T-cell (primary cell): ENCODE measurements around the gene MRPL22. TPM values are rescaled to one million over a fixed set of nuclear protein-coding genes. Genes with fewer than 3 reads are reported as not detected.
"Not testable (repeated sequence)": the region's sequence is repeated elsewhere in the genome, so short reads cannot be mapped to it uniquely, and the experiment has no call there.

Experiments used
- ATAC-seq, 4 experiments: fragments of 200-7000 bp in 3 of 4; fragments of 150-1000 bp in 1 of 4; cut with Tn5 transposase; replicated peaks in 1 of 4; 1 replicate in 3 of 4; 2 replicates in 1 of 4; pipeline ENCODE4 v1.10.0; 2021; ENCODE audit warnings: moderate library complexity in 3 of 4, mild to moderate bottlenecking in 2 of 4, moderate number of reproducible peaks in 1 of 4
- CTCF ChIA-PET, 2 donors: fragments of 300-600 bp; sonication (Branson Sonifier 250); formaldehyde crosslinking; loops; one replicate each; lab custom pipeline; 2022; ENCODE audit warnings: antibody characterized with exemption in 2 of 2; lab: Charles Lee
- POLR2A ChIA-PET, 2 donors: fragments of 300-600 bp; sonication (Branson Sonifier 250); formaldehyde crosslinking; loops; one replicate each; lab custom pipeline; 2022; ENCODE audit warnings: antibody characterized with exemption in 2 of 2; lab: Charles Lee
- DNase-seq, 35 experiments: peaks; one replicate each; pipeline versions ENCODE4 v3.0.0 to v3.0.0-alpha.2; 2013 to 2023
- H3K27ac ChIP-seq: one replicate; pipeline ENCODE4 v1.5.1; 2013; ENCODE audit warnings: low read length
- H3K27me3 ChIP-seq, 2 experiments: replicated peaks in 1 of 2; 1 replicate in 1 of 2; 2 replicates in 1 of 2; pipeline versions ENCODE4 v1.6.1 to v1.7.0; 2013; ENCODE audit warnings: low read length in 1 of 2, mixed read lengths in 1 of 2; ENCODE audit not compliant: control insufficient read depth in 2 of 2, insufficient read depth in 2 of 2; ENCODE audit errors: extremely low read depth in 1 of 2
- H3K36me3 ChIP-seq, 2 donors: 1 replicate in 1 of 2; 2 replicates in 1 of 2; pipeline versions ENCODE4 v1.6.1 to v1.7.0; 2013; ENCODE audit warnings: low read length in 1 of 2; ENCODE audit not compliant: control insufficient read depth in 2 of 2, insufficient read depth in 1 of 2; ENCODE audit errors: extremely low read depth in 1 of 2
- H3K4me1 ChIP-seq, 2 experiments: 1 replicate in 1 of 2; 2 replicates in 1 of 2; pipeline versions ENCODE4 v1.6.1 to v1.7.0; 2013; ENCODE audit warnings: low read length in 2 of 2, mixed read lengths in 1 of 2; ENCODE audit not compliant: insufficient read depth in 2 of 2, control insufficient read depth in 1 of 2; ENCODE audit errors: extremely low read depth in 1 of 2
- H3K4me3 ChIP-seq, 2 donors: 1 replicate in 1 of 2; 2 replicates in 1 of 2; pipeline versions ENCODE4 v1.5.1 to v1.7.0; 2013; ENCODE audit warnings: mild to moderate bottlenecking in 2 of 2, low read length in 1 of 2, moderate library complexity in 1 of 2; ENCODE audit not compliant: control insufficient read depth in 1 of 2; ENCODE audit errors: extremely low read depth in 1 of 2
- H3K9me3 ChIP-seq: 2 replicates; pipeline ENCODE4 v1.7.0; 2013
- H3K27ac Mint-ChIP-seq, 2 donors: one replicate each; pipeline ENCODE4 v1.8.0; 2020 to 2021; ENCODE audit warnings: mild to moderate bottlenecking in 2 of 2, mixed read lengths in 2 of 2
- H3K27me3 Mint-ChIP-seq, 2 donors: one replicate each; pipeline ENCODE4 v1.8.0; 2021 to 2022; ENCODE audit warnings: mixed read lengths in 2 of 2
- H3K36me3 Mint-ChIP-seq: one replicate; pipeline ENCODE4 v1.8.0; 2021; ENCODE audit warnings: mixed read lengths
- H3K4me1 Mint-ChIP-seq, 3 donors: one replicate each; pipeline ENCODE4 v1.8.0; 2020 to 2022; ENCODE audit warnings: mixed read lengths in 3 of 3, mild to moderate bottlenecking in 1 of 3
- H3K4me3 Mint-ChIP-seq, 3 donors: one replicate each; pipeline ENCODE4 v1.8.0; 2020 to 2022; ENCODE audit warnings: mild to moderate bottlenecking in 3 of 3, mixed read lengths in 3 of 3, moderate library complexity in 3 of 3
- H3K9me3 Mint-ChIP-seq, 3 donors: one replicate each; pipeline ENCODE4 v1.8.0; 2020 to 2022; ENCODE audit warnings: mixed read lengths in 3 of 3
- WGBS: methylation state at CpG from one replicate; pipeline ENCODE4 v1.1.5; 2013; ENCODE audit warnings: missing lambda C conversion rate; ENCODE audit not compliant: insufficient coverage; 5-methylcytosine and 5-hydroxymethylcytosine counted together
- total RNA-seq, 35 experiments: library from RNA in 6 of 35; stranded (reverse) in 6 of 35; fragments of 120-200 nt in 1 of 35; gene quantifications; one replicate each; pipeline versions ENCODE4 v1.2.1 to v1.2.4 and lab custom pipeline; 2013 to 2026

MRPL22 gene
- total RNA-seq, 5 donors from 2014 or later (not counting 1 experiment from before 2014, with no cell fraction given), result 19.5 to 30.9 (median 26.1) TPM

DNA sequence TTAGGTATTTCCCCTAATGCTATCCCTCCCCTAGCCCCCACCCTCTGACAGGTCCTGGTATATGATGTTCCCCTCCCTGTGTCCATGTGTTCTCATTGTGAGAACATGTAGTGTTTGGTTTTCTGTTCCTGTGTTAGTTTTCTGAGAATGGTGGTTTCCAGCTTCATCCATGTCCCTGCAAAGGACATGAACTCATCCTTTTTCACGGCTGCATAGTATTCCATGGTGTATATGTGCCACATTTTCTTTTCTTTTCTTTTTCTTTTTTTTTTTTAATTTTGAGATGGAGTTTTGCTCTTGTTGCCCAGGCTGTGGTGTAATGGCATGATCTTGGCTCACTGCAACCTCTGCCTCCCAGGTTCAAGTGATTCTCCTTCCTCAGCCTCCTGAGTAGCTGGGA lies 65.4 kb downstream of the MRPL22 start:
- H3K36me3 Mint-ChIP-seq, H3K4me3 Mint-ChIP-seq, H3K4me3 ChIP-seq, H3K27ac Mint-ChIP-seq, H3K9me3 ChIP-seq, H3K36me3 ChIP-seq, POLR2A ChIA-PET, H3K4me1 ChIP-seq, DNase-seq, CTCF ChIA-PET, H3K9me3 Mint-ChIP-seq, H3K4me1 Mint-ChIP-seq, ATAC-seq, H3K27ac ChIP-seq: not testable (repeated sequence)
- peaks cover 24 to 34% of the 10 kb centered on the region in 2 donors for H3K27me3 Mint-ChIP-seq
- WGBS, result no CpG with 5 or more reads among the region's 1 CpG
- peaks cover 0 to 15% of the 10 kb centered on the region in 2 experiments for H3K27me3 ChIP-seq

- no peaks in the 10 kb centered on the region for H3K9me3 Mint-ChIP-seq
- peaks cover 23 to 29% of the 10 kb centered on the region in 2 donors for H3K27me3 Mint-ChIP-seq
- POLR2A ChIA-PET, result no interaction called here
- H3K27ac Mint-ChIP-seq, result no peak overlapping the region
- H3K36me3 Mint-ChIP-seq, result no peaks in the 10 kb centered on the region
- Histone ChIP-seq H3K4me3 (no peak overlapping the region), H3K9me3 (no peaks in the 10 kb centered on the region), H3K4me1 (no peaks in the 10 kb centered on the region), H3K27ac (no peak overlapping the region), H3K36me3 (no peaks in the 10 kb centered on the region), H3K27me3 (peaks cover 0 to 10% of the 10 kb centered on the region in 2 experiments)
- no peaks in the 10 kb centered on the region for H3K4me1 Mint-ChIP-seq
- DNase-seq (no peak), ATAC-seq (no peak)
- CTCF ChIA-PET, result interaction anchor here in 1 of 2 donors (0.5 kb wide), 1 partner anchor 90 kb away, joined by 3 read pairs; no protein-coding TSS in a partner anchor
- 100% methylated on average over 1 of the region's 3 CpGs for WGBS
- H3K4me3 Mint-ChIP-seq, result no peak overlapping the region
These were observed 67.8 kb downstream of the MRPL22 start for GRCh38 chr5:155008669-155009068.

DNA sequence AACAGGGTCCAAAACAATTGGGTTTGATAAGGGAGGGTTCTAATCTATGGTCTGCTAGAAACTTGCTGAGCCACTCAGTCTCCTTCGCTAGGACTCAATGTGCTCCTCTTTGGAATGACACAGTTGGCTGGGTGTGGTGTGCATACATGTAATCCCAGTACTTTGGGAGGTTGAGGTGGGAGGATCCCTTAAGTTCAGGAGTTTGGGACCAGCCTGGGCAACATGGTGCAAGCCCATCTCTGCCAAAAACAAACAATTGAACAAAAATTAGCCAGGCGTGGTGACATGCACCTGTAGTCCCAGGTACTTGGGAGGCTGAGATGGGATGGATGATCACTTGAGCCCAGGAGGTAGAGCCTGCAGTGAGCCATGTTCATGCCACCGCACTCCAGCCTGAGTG lies 70.0 kb downstream of the MRPL22 start:
- no peak for ATAC-seq
- ChIA-PET POLR2A (no interaction called here), CTCF (no interaction called here)
- H3K9me3 Mint-ChIP-seq, result peaks cover 0 to 5% (median 0%) of the 10 kb centered on the region in 3 donors
- no peak overlapping the region for H3K4me3 Mint-ChIP-seq
- 79% methylated on average over 2 of the region's 3 CpGs for WGBS
- peaks cover 27 to 36% of the 10 kb centered on the region in 2 donors for H3K27me3 Mint-ChIP-seq
- H3K36me3 Mint-ChIP-seq, result no peaks in the 10 kb centered on the region
- H3K4me1 ChIP-seq, result no peaks in the 10 kb centered on the region
- no peak overlapping the region for H3K27ac ChIP-seq
- no peak overlapping the region for H3K4me3 ChIP-seq
- H3K9me3 ChIP-seq, result no peaks in the 10 kb centered on the region
- H3K27ac Mint-ChIP-seq, result no peak overlapping the region
- no peaks in the 10 kb centered on the region for H3K36me3 ChIP-seq
- peaks cover 0 to 8% of the 10 kb centered on the region in 2 experiments for H3K27me3 ChIP-seq
- no peaks in the 10 kb centered on the region for H3K4me1 Mint-ChIP-seq
- DNase-seq, result no peak

DNA sequence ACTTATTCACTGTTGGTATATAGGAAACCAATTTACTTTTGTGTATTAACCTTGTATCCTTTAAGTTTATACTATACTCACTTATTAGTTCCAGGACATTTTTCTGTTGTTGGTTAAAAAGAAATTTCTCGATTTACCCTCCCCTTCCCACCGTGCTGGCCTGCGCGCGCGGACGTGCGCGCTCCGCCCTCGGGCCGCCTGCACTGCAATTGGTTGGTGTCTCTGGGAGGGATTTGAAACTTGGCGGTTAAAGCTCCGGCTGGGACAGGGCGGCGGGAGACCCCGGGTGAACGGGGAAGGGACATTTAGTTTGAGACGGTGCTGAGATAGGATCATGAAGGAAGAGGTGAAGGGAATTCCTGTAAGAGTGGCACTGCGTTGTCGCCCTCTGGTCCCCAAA lies 72.7 kb downstream of the MRPL22 start, which contains the start of gene KIF4B:
Gene KIF4B, plus strand, starts transcription at position 230 of the 400 bp plus-strand sequence. Its CDS starts 105 bp downstream, at position 335.
- Mint-ChIP-seq H3K27ac (no peak within 1 kb of the TSS), H3K27me3 (peaks cover 19 to 26% of the 10 kb centered on the region in 2 donors), H3K4me3 (no peak within 1 kb of the TSS), H3K36me3 (no peaks in the 10 kb centered on the region), H3K4me1 (no peaks in the 10 kb centered on the region), H3K9me3 (peaks cover 0 to 5% (median 0%) of the 10 kb centered on the region in 3 donors)
- ChIA-PET CTCF (no interaction called here), POLR2A (no interaction called here)
- no peak within 1 kb of the TSS for H3K4me3 ChIP-seq
- H3K36me3 ChIP-seq, result no peaks in the 10 kb centered on the region
- H3K9me3 ChIP-seq, result no peaks in the 10 kb centered on the region
- WGBS, result 86% methylated on average over 8 of the region's 21 CpGs
- no peaks in the 10 kb centered on the region for H3K4me1 ChIP-seq
- no peak within 1 kb of the TSS for H3K27ac ChIP-seq
- DNase-seq (no peak), ATAC-seq (no peak)
- H3K27me3 ChIP-seq, result peaks cover 0 to 12% of the 10 kb centered on the region in 2 experiments

- ATAC-seq (no peak), DNase-seq (no peak)
- no peak overlapping the region for H3K4me3 Mint-ChIP-seq
- Histone ChIP-seq H3K9me3 (no peaks in the 10 kb centered on the region), H3K36me3 (no peaks in the 10 kb centered on the region), H3K27ac (no peak overlapping the region), H3K4me1 (no peaks in the 10 kb centered on the region), H3K4me3 (no peak overlapping the region), H3K27me3 (peaks cover 0 to 16% of the 10 kb centered on the region in 2 experiments)
- H3K4me1 Mint-ChIP-seq, result no peaks in the 10 kb centered on the region
- peaks cover 19 to 24% of the 10 kb centered on the region in 2 donors for H3K27me3 Mint-ChIP-seq
- ChIA-PET CTCF (no interaction called here), POLR2A (interaction anchor here in 1 of 2 donors (0.6 kb wide), 1 partner anchor 929 kb away, joined by 3 read pairs; no protein-coding TSS in a partner anchor)
- 41% methylated on average over 3 of the region's 6 CpGs for WGBS
- peaks cover 0 to 5% (median 0%) of the 10 kb centered on the region in 3 donors for H3K9me3 Mint-ChIP-seq
- no peak overlapping the region for H3K27ac Mint-ChIP-seq
- no peaks in the 10 kb centered on the region for H3K36me3 Mint-ChIP-seq
These were observed 74.4 kb downstream of the MRPL22 start for GRCh38 chr5:155015239-155015638.

DNA sequence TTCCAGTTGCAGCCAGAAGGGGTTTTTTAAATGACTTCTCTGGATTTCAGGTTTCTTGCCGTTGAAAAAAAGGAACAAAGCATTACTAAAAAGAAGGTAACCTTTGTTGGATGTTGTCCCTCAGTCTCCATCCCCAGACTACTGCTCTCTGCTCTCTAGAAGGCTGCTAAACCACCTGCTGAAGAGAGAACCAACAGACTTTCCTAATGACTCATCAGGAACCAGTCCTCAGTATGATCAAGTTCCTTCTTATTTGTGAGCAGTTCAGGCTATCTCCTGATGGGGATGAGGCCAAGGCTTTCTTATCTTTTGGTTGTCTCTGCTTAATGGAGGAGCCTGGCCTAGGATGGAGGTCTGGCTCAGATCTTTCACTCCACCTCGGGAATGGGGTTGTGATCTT lies 76.7 kb downstream of the MRPL22 start:
- no peak for ATAC-seq
- WGBS, result no CpG with 5 or more reads among the region's 2 CpGs

More for the DNA sequence above, 76.7 kb downstream of the MRPL22 start:
- peaks cover 20 to 21% of the 10 kb centered on the region in 2 donors for H3K27me3 Mint-ChIP-seq
- no peak overlapping the region for H3K4me3 ChIP-seq
- H3K9me3 Mint-ChIP-seq, result peaks cover 0 to 5% (median 0%) of the 10 kb centered on the region in 3 donors
- no peak overlapping the region for H3K27ac Mint-ChIP-seq
- DNase-seq, result no peak
- no peak overlapping the region for H3K4me3 Mint-ChIP-seq
- CTCF ChIA-PET, result no interaction called here
- no peaks in the 10 kb centered on the region for H3K4me1 Mint-ChIP-seq
- H3K4me1 ChIP-seq, result no peaks in the 10 kb centered on the region
- H3K27ac ChIP-seq, result no peak overlapping the region
- POLR2A ChIA-PET, result no interaction called here
- no peaks in the 10 kb centered on the region for H3K9me3 ChIP-seq
- H3K36me3 Mint-ChIP-seq, result no peaks in the 10 kb centered on the region
- H3K36me3 ChIP-seq, result no peaks in the 10 kb centered on the region
- H3K27me3 ChIP-seq, result peaks cover 0 to 13% of the 10 kb centered on the region in 2 experiments
